GM11168 (cell line): ENCODE measurements around the gene KIFBP.
"Not testable (repeated sequence)": the region's sequence is repeated elsewhere in the genome, so short reads cannot be mapped to it uniquely, and the experiment has no call there.

Experiments
- in situ Hi-C: fragments of 300-500 bp; cut with MboI; formaldehyde crosslinking; loops from one replicate; pipeline ENCODE4 v1.12.0; 2022; ENCODE audit warnings: low sequenced_read_pairs; ENCODE audit not compliant: unreplicated experiment

The KIFBP gene

GRCh38 chr10:68992636-68993440 is 4.2 kb downstream of the KIFBP start:
- in situ Hi-C loops: no loop called here

- in situ Hi-C loops: no loop called here
Observed at GRCh38 chr10:68997211-68997610, 8.6 kb downstream of the KIFBP start.

GRCh38 chr10:69004821-69005220 is 16.2 kb downstream of the KIFBP start:
- in situ Hi-C loops: loop anchor here (25.0 kb wide), 1 partner anchor 207 kb away; the partner anchor contains the start of gene HKDC1

GRCh38 chr10:69005704-69006485 is 17.3 kb downstream of the KIFBP start:
- in situ Hi-C loops: loop anchor here (25.0 kb wide), 1 partner anchor 206 kb away; the partner anchor contains the start of gene HKDC1

- in situ Hi-C loops: loop anchor here (25.0 kb wide), 1 partner anchor 205 kb away; the partner anchor contains the start of gene HKDC1
Observed at GRCh38 chr10:69007260-69007659, 18.7 kb downstream of the KIFBP start.

GRCh38 chr10:69009360-69009759 is 20.8 kb downstream of the KIFBP start:
- in situ Hi-C loops: loop anchor here (25.0 kb wide), 1 partner anchor 203 kb away; the partner anchor contains the start of gene HKDC1

- in situ Hi-C loops: loop anchor here (5.0 to 25.0 kb wide), 2 partner anchors 82 to 202 kb away; partner anchors contain the start of gene HKDC1
Observed at GRCh38 chr10:69010151-69010640, 21.6 kb downstream of the KIFBP start.

GRCh38 chr10:69012778-69013177 is 24.2 kb downstream of the KIFBP start:
- in situ Hi-C loops: loop anchor here (5.0 to 25.0 kb wide), 2 partner anchors 80 to 200 kb away; partner anchors contain the start of gene HKDC1

GRCh38 chr10:69014171-69014570 is 25.6 kb downstream of the KIFBP start:
- in situ Hi-C loops: loop anchor here (5.0 to 25.0 kb wide), 2 partner anchors 78 to 198 kb away; partner anchors contain the start of gene HKDC1

GRCh38 chr10:69018613-69019012 is 30.0 kb downstream of the KIFBP start:
- in situ Hi-C loops: loop anchor here (25.0 kb wide), 1 partner anchor 194 kb away; the partner anchor contains the start of gene HKDC1

- in situ Hi-C loops: loop anchor here (25.0 kb wide), 1 partner anchor 190 kb away; the partner anchor contains the start of gene HKDC1
Observed at GRCh38 chr10:69022611-69023010, 34.0 kb downstream of the KIFBP start.

- in situ Hi-C loops: no loop called here
Observed at GRCh38 chr10:69025370-69025896, 36.8 kb downstream of the KIFBP start.

- in situ Hi-C loops: no loop called here
Observed at GRCh38 chr10:69033256-69033655, 44.7 kb downstream of the KIFBP start.

GRCh38 chr10:69037489-69037888 is 48.9 kb downstream of the KIFBP start:
- in situ Hi-C loops: no loop called here

- in situ Hi-C loops: not testable (repeated sequence)
Observed at GRCh38 chr10:69040904-69041303, 52.3 kb downstream of the KIFBP start.

- in situ Hi-C loops: no loop called here
Observed at GRCh38 chr10:69042417-69042816, 53.8 kb downstream of the KIFBP start.

- in situ Hi-C loops: no loop called here
Observed at GRCh38 chr10:69042838-69043237, 54.2 kb downstream of the KIFBP start.

- in situ Hi-C loops: no loop called here
Observed at GRCh38 chr10:69043931-69044531, 55.4 kb downstream of the KIFBP start.

GRCh38 chr10:69044546-69044945 is 55.9 kb downstream of the KIFBP start:
- in situ Hi-C loops: no loop called here
